Esophagus muscularis mucosa (tissue), 4 donors: Measurements from ENCODE around the gene NUCKS1. TPM values are rescaled to one million over a fixed set of nuclear protein-coding genes. Genes with fewer than 3 reads are reported as not detected.

ENCODE experiments used
- DNase-seq: peaks from one replicate; pipeline ENCODE4 v3.0.0-alpha.2; 2017; ENCODE audit errors: extremely low spot score
- H3K27ac ChIP-seq, 4 donors: fragments of 200-600 bp; sonication (generic); replicated peaks in 1 of 4; 1 replicate in 3 of 4; 2 replicates in 1 of 4; pipeline ENCODE4 v1.5.1; 2016 to 2019; ENCODE audit warnings: mild to moderate bottlenecking in 1 of 4
- H3K27me3 ChIP-seq, 4 donors: fragments of 200-600 bp; sonication (generic); one replicate each; pipeline versions ENCODE4 v1.5.1 to v1.6.0; 2016 to 2019
- H3K36me3 ChIP-seq, 4 donors: fragments of 200-600 bp; sonication (generic); one replicate each; pipeline ENCODE4 v1.5.1; 2016 to 2019
- H3K4me1 ChIP-seq, 4 donors: fragments of 200-600 bp; sonication (generic); one replicate each; pipeline ENCODE4 v1.5.1; 2016 to 2019
- H3K4me3 ChIP-seq, 4 donors: fragments of 200-600 bp; sonication (generic); 1 replicate in 2 of 4; 2 replicates in 2 of 4; pipeline ENCODE4 v1.5.1; 2016 to 2019; ENCODE audit warnings: mild to moderate bottlenecking in 4 of 4, moderate library complexity in 1 of 4
- H3K9me3 ChIP-seq, 4 donors: fragments of 200-600 bp; sonication (generic); 1 replicate in 3 of 4; 2 replicates in 1 of 4; pipeline ENCODE4 v1.5.1; 2016 to 2019
- CTCF ChIP-seq, 3 experiments: fragments of 200-600 bp in 2 of 3; fragments of 450-650 bp in 1 of 3; sonication (generic) in 2 of 3; IDR thresholded peaks; one replicate each; pipeline ENCODE4 v1.5.1; 2017 to 2019; ENCODE audit warnings: antibody characterized with exemption in 3 of 3, mild to moderate bottlenecking in 2 of 3, moderate library complexity in 1 of 3
- EP300 ChIP-seq: sonication (generic); formaldehyde crosslinking; IDR thresholded peaks from one replicate; pipeline ENCODE4 v1.6.1; 2017; ENCODE audit warnings: antibody characterized with exemption
- POLR2A ChIP-seq: fragments of 450-650 bp; IDR thresholded peaks from one replicate; pipeline ENCODE4 v1.6.1; 2017; ENCODE audit warnings: antibody characterized with exemption, moderate library complexity, mild to moderate bottlenecking, low read depth
- POLR2AphosphoS5 ChIP-seq, 2 donors: sonication (generic); formaldehyde crosslinking; IDR thresholded peaks; one replicate each; pipeline ENCODE4 v1.6.1; 2017; ENCODE audit warnings: antibody characterized with exemption in 2 of 2
- WGBS: methylation state at CpG from one replicate; pipeline ENCODE4 v1.1.5; 2018; 5-methylcytosine and 5-hydroxymethylcytosine counted together
- intact Hi-C: fragments of 100-400 bp; cut with DNase I; formaldehyde crosslinking; loops from one replicate; pipeline ENCODE4 v1.15.1; 2023
- total RNA-seq, 4 donors: library from RNA; depleted of rRNA; stranded (reverse); fragments of >200 nt; gene quantifications; one replicate each; pipeline versions ENCODE4 v1.1.0 to v1.2.1, GENCODE V29; 2016

Gene NUCKS1
- total RNA-seq, 4 donors from 2014 or later, result 111 to 120 (median 116) TPM

GRCh38 chr1:205677167-205677566 is 72.8 kb downstream of the NUCKS1 start:
- Histone ChIP-seq H3K27me3 (no peaks in the 10 kb centered on the region), H3K9me3 (no peaks in the 10 kb centered on the region), H3K27ac (no peak overlapping the region), H3K4me3 (no peak overlapping the region), H3K4me1 (peaks cover 18 to 21% (median 21%) of the 10 kb centered on the region in 4 donors), H3K36me3 (no peaks in the 10 kb centered on the region)
- TF ChIP-seq EP300, result no peak
- no peak for TF ChIP-seq POLR2A
- no peak for TF ChIP-seq POLR2AphosphoS5 (IDR thresholded peaks at IDR 0.05)
- no peak for TF ChIP-seq CTCF (IDR thresholded peaks at IDR 0.05)
- 89% methylated on average over 5 of the region's 5 CpGs for WGBS
- DNase-seq, result no peak
- intact Hi-C loops, result no loop called here

- no peak for DNase-seq
- Histone ChIP-seq H3K9me3 (no peaks in the 10 kb centered on the region), H3K27me3 (no peaks in the 10 kb centered on the region), H3K4me3 (no peak overlapping the region), H3K4me1 (peaks cover 18 to 21% (median 21%) of the 10 kb centered on the region in 4 donors), H3K36me3 (no peaks in the 10 kb centered on the region), H3K27ac (no peak overlapping the region)
- WGBS, result 62% methylated on average over 3 of the region's 3 CpGs
- intact Hi-C loops, result no loop called here
- TF ChIP-seq EP300, result no peak
- TF ChIP-seq CTCF (IDR thresholded peaks at IDR 0.05), result no peak
- no peak for TF ChIP-seq POLR2AphosphoS5 (IDR thresholded peaks at IDR 0.05)
- TF ChIP-seq POLR2A, result no peak
Observed at GRCh38 chr1:205676597-205676996, 73.4 kb downstream of the NUCKS1 start.

GRCh38 chr1:205676002-205676401 is 74.0 kb downstream of the NUCKS1 start:
- Histone ChIP-seq H3K27me3 (peaks cover 0 to 2% (median 0%) of the 10 kb centered on the region in 4 donors), H3K9me3 (no peaks in the 10 kb centered on the region), H3K4me1 (peaks cover 18 to 21% (median 21%) of the 10 kb centered on the region in 4 donors), H3K36me3 (no peaks in the 10 kb centered on the region), H3K4me3 (no peak overlapping the region), H3K27ac (no peak overlapping the region)
- no peak for DNase-seq
- TF ChIP-seq POLR2AphosphoS5 (IDR thresholded peaks at IDR 0.05) (no peak), EP300 (no peak), POLR2A (no peak), CTCF (IDR thresholded peaks at IDR 0.05) (no peak)
- intact Hi-C loops, result no loop called here
- 97% methylated on average over 4 of the region's 5 CpGs for WGBS

GRCh38 chr1:205675247-205675646 is 74.7 kb downstream of the NUCKS1 start:
- 100% methylated on average over 4 of the region's 4 CpGs for WGBS
- Histone ChIP-seq H3K4me1 (peaks cover 14 to 22% (median 15%) of the 10 kb centered on the region in 4 donors), H3K9me3 (no peaks in the 10 kb centered on the region), H3K27ac (no peak overlapping the region), H3K4me3 (no peak overlapping the region), H3K36me3 (no peaks in the 10 kb centered on the region), H3K27me3 (peaks cover 0 to 9% (median 0%) of the 10 kb centered on the region in 4 donors)
- no peak for TF ChIP-seq POLR2A
- TF ChIP-seq POLR2AphosphoS5 (IDR thresholded peaks at IDR 0.05), result no peak
- TF ChIP-seq CTCF (IDR thresholded peaks at IDR 0.05), result no peak
- no peak for TF ChIP-seq EP300
- no peak for DNase-seq
- intact Hi-C loops, result no loop called here

- Histone ChIP-seq H3K27me3 (peaks cover 0 to 28% (median 0%) of the 10 kb centered on the region in 4 donors), H3K4me3 (no peak overlapping the region), H3K4me1 (peaks cover 0 to 21% (median 9%) of the 10 kb centered on the region in 4 donors), H3K36me3 (no peaks in the 10 kb centered on the region), H3K9me3 (no peaks in the 10 kb centered on the region), H3K27ac (no peak overlapping the region)
- DNase-seq, result no peak
- WGBS, result 81% methylated on average over 4 of the region's 4 CpGs
- intact Hi-C loops, result no loop called here
- TF ChIP-seq EP300, result no peak
- TF ChIP-seq CTCF (IDR thresholded peaks at IDR 0.05), result no peak
- no peak for TF ChIP-seq POLR2AphosphoS5 (IDR thresholded peaks at IDR 0.05)
- TF ChIP-seq POLR2A, result no peak
Observed at GRCh38 chr1:205672970-205673369, 77.0 kb downstream of the NUCKS1 start.
